ENCODE measurements around the gene MTA3. TPM values are rescaled to one million over a fixed set of nuclear protein-coding genes. Genes with fewer than 3 reads are reported as not detected.

The MTA3 gene
- total and polyA plus RNA-seq, 9 of the 15 experiments (the other 6 are each of a cell fraction or from before 2014, with no cell fraction given), result 12.4 to 39.6 (median 23.5) TPM

GRCh38 chr2:42770288-42771131 is 202.1 kb downstream of the MTA3 start (continued):
- TF ChIP-seq, protein P1, sequence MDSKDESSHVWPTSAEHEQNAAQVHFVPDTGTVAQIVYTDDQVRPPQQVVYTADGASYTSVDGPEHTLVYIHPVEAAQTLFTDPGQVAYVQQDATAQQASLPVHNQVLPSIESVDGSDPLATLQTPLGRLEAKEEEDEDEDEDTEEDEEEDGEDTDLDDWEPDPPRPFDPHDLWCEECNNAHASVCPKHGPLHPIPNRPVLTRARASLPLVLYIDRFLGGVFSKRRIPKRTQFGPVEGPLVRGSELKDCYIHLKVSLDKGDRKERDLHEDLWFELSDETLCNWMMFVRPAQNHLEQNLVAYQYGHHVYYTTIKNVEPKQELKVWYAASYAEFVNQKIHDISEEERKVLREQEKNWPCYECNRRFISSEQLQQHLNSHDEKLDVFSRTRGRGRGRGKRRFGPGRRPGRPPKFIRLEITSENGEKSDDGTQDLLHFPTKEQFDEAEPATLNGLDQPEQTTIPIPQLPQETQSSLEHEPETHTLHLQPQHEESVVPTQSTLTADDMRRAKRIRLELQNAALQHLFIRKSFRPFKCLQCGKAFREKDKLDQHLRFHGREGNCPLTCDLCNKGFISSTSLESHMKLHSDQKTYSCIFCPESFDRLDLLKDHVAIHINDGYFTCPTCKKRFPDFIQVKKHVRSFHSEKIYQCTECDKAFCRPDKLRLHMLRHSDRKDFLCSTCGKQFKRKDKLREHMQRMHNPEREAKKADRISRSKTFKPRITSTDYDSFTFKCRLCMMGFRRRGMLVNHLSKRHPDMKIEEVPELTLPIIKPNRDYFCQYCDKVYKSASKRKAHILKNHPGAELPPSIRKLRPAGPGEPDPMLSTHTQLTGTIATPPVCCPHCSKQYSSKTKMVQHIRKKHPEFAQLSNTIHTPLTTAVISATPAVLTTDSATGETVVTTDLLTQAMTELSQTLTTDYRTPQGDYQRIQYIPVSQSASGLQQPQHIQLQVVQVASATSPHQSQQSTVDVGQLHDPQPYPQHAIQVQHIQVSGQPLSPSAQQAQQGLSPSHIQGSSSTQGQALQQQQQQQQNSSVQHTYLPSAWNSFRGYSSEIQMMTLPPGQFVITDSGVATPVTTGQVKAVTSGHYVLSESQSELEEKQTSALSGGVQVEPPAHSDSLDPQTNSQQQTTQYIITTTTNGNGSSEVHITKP (IDR thresholded peaks at IDR 0.05; ENCODE audit: partially characterized antibody), result no peak
- TF ChIP-seq MXI1 (IDR thresholded peaks at IDR 0.05; ENCODE audit: low read depth, low read length), result no peak
- no peak for TF ChIP-seq NCOA6 (IDR thresholded peaks at IDR 0.05)
- TF ChIP-seq, protein P2, sequence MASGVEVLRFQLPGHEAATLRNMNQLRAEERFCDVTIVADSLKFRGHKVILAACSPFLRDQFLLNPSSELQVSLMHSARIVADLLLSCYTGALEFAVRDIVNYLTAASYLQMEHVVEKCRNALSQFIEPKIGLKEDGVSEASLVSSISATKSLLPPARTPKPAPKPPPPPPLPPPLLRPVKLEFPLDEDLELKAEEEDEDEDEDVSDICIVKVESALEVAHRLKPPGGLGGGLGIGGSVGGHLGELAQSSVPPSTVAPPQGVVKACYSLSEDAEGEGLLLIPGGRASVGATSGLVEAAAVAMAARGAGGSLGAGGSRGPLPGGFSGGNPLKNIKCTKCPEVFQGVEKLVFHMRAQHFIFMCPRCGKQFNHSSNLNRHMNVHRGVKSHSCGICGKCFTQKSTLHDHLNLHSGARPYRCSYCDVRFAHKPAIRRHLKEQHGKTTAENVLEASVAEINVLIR (CRISPR knock-in tag; IDR thresholded peaks at IDR 0.05), result no peak
- no peak for TF ChIP-seq CBX2 (IDR thresholded peaks at IDR 0.05; ENCODE audit: insufficient read depth, low read length, poor library complexity, severe bottlenecking)
- no peak for TF ChIP-seq DDX20 (tag; IDR thresholded peaks at IDR 0.05; ENCODE audit: low read depth)
- TF ChIP-seq ZC3H4 (CRISPR knock-in tag; IDR thresholded peaks at IDR 0.05; ENCODE audit: borderline replicate concordance), result no peak
- no peak for TF ChIP-seq ZNF778 (CRISPR knock-in tag; IDR thresholded peaks at IDR 0.05)
- TF ChIP-seq BHLHE40 (IDR thresholded peaks at IDR 0.05; ENCODE audit: low read length), result peak; percentile 91
- 0 out of 2 replicates have a peak, but pooled peaks have one; percentile 26 for TF ChIP-seq SMAD4 (CRISPR knock-in tag; conservative IDR thresholded peaks at IDR 0.05)
- TF ChIP-seq, protein P3, sequence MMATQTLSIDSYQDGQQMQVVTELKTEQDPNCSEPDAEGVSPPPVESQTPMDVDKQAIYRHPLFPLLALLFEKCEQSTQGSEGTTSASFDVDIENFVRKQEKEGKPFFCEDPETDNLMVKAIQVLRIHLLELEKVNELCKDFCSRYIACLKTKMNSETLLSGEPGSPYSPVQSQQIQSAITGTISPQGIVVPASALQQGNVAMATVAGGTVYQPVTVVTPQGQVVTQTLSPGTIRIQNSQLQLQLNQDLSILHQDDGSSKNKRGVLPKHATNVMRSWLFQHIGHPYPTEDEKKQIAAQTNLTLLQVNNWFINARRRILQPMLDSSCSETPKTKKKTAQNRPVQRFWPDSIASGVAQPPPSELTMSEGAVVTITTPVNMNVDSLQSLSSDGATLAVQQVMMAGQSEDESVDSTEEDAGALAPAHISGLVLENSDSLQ (IDR thresholded peaks at IDR 0.05), result no peak
- no peak for TF ChIP-seq ZNF696 (CRISPR knock-in tag; conservative IDR thresholded peaks at IDR 0.05)
- no peak for TF ChIP-seq ELF2 (CRISPR knock-in tag; IDR thresholded peaks at IDR 0.05)
- no peak for TF ChIP-seq EZH2 (IDR thresholded peaks at IDR 0.05; ENCODE audit: borderline replicate concordance, low read depth, low read length)
- TF ChIP-seq CXXC5 (CRISPR knock-in tag; IDR thresholded peaks at IDR 0.05), result no peak
- TF ChIP-seq TCFL5 (CRISPR knock-in tag; conservative IDR thresholded peaks at IDR 0.05), result no peak
- TF ChIP-seq, protein P4, sequence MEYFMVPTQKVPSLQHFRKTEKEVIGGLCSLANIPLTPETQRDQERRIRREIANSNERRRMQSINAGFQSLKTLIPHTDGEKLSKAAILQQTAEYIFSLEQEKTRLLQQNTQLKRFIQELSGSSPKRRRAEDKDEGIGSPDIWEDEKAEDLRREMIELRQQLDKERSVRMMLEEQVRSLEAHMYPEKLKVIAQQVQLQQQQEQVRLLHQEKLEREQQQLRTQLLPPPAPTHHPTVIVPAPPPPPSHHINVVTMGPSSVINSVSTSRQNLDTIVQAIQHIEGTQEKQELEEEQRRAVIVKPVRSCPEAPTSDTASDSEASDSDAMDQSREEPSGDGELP (CRISPR knock-in tag; IDR thresholded peaks at IDR 0.05; ENCODE audit: borderline replicate concordance), result peak; percentile 23; the same call in 1 of the 2 replicates
- no peak for TF ChIP-seq ZNF143 (CRISPR knock-in tag; IDR thresholded peaks at IDR 0.05)
- TF ChIP-seq ZNF12 (CRISPR knock-in tag; IDR thresholded peaks at IDR 0.05), result no peak
- 0 out of 2 replicates have a peak, but pooled peaks have one; percentile 19 for TF ChIP-seq TEAD4 (IDR thresholded peaks at IDR 0.05; ENCODE audit: low read length)
- TF ChIP-seq TEAD4 (CRISPR knock-in tag; IDR thresholded peaks at IDR 0.05; ENCODE audit: borderline replicate concordance), result no peak
- no peak for TF ChIP-seq BMI1 (IDR thresholded peaks at IDR 0.05; ENCODE audit: low read length)

All from K562 (cell line).